Adrenal gland (tissue), 5 donors: ENCODE data around the gene CDH3.

ENCODE experiments used
- CTCF ChIP-seq, 6 experiments: fragments of 450-650 bp in 4 of 6; fragments of 200-600 bp in 2 of 6; sonication (generic) in 1 of 6; IDR thresholded peaks; 1 replicate in 5 of 6; 2 replicates in 1 of 6; pipeline versions ENCODE4 v1.5.1 to v1.8.0; 2016 to 2021; ENCODE audit warnings: antibody characterized with exemption in 6 of 6, mild to moderate bottlenecking in 2 of 6, moderate library complexity in 1 of 6
- POLR2A ChIP-seq, 2 donors: fragments of 450-650 bp; IDR thresholded peaks; one replicate each; pipeline ENCODE4 v1.6.1; 2017; ENCODE audit warnings: antibody characterized with exemption in 2 of 2, mild to moderate bottlenecking in 2 of 2, moderate library complexity in 1 of 2
- donor health status: DM: no; HTN: no; CAD: no.

GRCh38 chr16:68732042-68732680 is 87.1 kb downstream of the CDH3 start:
- TF ChIP-seq CTCF (IDR thresholded peaks at IDR 0.05) = no peak
- no peak for TF ChIP-seq POLR2A (IDR thresholded peaks at IDR 0.05)
